Coronary artery (tissue), 2 donors: ENCODE results near the gene OMA1.

Source experiments
- DNase-seq: peaks from one replicate; pipeline ENCODE4 v3.0.0-alpha.2; 2017; ENCODE audit warnings: low spot score
- H3K27ac ChIP-seq, 2 donors: fragments of 200-600 bp; sonication (generic); one replicate each; pipeline ENCODE4 v1.5.1; 2016 to 2019
- H3K4me3 ChIP-seq: fragments of 200-600 bp; sonication (generic); 2 replicates; pipeline ENCODE4 v1.5.1; 2016; ENCODE audit warnings: mild to moderate bottlenecking, moderate library complexity
- TF ChIP-seq, protein P1 (sequence below): fragments of 200-600 bp; sonication (generic); IDR thresholded peaks from one replicate; pipeline ENCODE4 v1.5.1; 2019; ENCODE audit warnings: antibody characterized with exemption

Gene OMA1

DNA sequence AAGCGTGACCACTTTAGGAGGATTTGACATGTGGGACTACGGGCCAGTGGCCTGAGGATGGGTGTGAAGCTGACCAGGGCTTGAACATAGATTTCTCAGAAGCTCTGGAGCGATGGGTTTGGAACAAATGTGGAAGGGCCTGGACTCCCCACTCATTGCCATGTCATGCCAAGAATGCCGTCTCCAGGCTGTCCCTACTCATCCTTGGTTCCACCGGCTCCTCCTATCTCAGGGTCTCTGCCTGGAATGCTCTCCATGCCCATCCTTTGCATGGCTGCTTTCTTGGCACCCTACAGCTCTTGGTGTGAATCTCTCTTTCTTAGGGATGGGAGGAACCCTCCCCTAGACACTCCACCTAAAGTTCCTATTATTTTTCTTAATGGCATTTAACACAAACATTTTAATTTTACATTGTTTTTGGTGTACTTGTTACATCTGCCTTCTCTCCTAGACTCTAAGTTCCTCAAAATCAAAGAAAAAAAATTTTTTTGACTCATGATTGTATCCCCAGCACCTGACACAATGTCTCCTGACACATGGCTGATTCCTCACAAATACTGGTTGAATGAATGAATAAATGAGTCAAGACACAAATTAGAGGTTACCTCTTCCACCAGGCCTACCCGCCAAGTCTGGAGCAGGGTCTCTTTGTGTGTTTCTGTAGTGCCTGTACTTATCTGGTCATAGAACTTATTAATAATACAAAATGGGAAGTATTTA, 114.5 kb downstream of the OMA1 start:
- Histone ChIP-seq H3K27ac (no peak overlapping the region), H3K4me3 (no peak overlapping the region)
- DNase-seq: no peak
- TF ChIP-seq, protein P1, sequence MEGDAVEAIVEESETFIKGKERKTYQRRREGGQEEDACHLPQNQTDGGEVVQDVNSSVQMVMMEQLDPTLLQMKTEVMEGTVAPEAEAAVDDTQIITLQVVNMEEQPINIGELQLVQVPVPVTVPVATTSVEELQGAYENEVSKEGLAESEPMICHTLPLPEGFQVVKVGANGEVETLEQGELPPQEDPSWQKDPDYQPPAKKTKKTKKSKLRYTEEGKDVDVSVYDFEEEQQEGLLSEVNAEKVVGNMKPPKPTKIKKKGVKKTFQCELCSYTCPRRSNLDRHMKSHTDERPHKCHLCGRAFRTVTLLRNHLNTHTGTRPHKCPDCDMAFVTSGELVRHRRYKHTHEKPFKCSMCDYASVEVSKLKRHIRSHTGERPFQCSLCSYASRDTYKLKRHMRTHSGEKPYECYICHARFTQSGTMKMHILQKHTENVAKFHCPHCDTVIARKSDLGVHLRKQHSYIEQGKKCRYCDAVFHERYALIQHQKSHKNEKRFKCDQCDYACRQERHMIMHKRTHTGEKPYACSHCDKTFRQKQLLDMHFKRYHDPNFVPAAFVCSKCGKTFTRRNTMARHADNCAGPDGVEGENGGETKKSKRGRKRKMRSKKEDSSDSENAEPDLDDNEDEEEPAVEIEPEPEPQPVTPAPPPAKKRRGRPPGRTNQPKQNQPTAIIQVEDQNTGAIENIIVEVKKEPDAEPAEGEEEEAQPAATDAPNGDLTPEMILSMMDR: no peak
